HG03045 (cell line): Measurements from ENCODE around the gene PEAK1.

Experiments used
- ATAC-seq: cut with Tn5 transposase; IDR thresholded peaks from one replicate; pipeline ENCODE4 v1.9.1; 2021; ENCODE audit warnings: mild to moderate bottlenecking, moderate library complexity; ENCODE audit not compliant: unreplicated experiment

Gene PEAK1

DNA sequence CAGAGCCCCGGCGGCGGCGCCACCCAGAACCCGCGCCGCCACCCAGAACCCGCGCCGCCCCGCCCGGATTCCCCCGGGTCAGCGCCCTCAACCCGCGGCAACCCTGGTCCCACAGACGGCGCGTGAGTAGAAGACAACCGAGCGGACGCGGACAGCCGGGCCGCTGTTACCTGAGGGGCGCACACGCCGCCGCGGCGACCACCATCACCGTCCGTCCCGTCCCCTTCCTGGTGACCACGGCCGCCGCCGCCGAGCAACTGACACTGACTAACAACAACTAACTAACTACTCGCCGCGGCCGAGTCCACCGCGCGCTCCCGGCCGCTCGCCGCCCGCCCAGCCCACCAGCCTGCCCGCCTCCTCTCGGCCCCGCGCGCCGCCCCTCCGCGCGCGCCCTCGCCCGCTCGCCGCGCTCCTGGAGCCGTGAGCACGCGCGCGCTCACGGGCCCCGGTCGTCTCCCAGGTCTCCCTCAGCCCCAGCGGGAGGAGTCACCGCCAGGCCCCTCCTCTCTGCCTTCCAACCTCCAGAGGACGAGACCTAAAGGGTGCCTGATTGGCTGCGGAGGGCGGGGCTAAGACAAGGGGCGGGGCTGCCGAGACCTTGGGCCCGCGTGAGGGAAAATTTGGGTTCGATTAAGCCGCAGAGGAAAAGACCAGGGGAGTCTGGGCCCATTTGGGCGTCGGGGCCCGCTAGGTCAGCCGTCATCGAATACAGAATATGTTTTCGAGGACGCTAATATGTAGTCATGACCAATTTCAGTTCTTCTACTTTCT lies at the start of gene PEAK1:
PEAK1 (minus strand) TSS at position 269 of the 774 bp plus-strand sequence. CDS start 238,178 bp downstream, outside the sequence.
- ATAC-seq: peak; percentile 92

- ATAC-seq: no peak
Measured at GRCh38 chr15:77468896-77469295, 49.0 kb upstream of the PEAK1 start.

DNA sequence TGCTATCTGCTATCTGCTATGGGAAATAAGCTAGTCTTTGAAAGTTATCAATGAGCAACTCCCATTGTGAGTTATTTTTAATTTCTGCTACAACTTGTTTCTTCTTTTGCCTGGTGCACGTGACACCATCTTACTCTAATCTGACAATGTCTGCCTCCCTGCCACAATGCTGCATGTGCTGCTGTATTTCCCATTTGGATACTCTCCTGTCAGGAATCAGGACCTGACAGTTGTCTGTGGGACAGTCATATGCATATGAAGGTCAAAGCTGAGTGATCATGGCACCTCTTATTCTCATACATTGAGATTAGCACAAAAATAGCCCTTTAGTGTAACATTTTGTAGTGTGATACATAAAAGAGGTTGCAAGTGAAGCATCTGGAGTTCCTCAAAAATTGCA lies 46.6 kb upstream of the PEAK1 start:
- ATAC-seq: no peak

- ATAC-seq: no peak
Measured at GRCh38 chr15:77464129-77464865, 44.4 kb upstream of the PEAK1 start.

DNA sequence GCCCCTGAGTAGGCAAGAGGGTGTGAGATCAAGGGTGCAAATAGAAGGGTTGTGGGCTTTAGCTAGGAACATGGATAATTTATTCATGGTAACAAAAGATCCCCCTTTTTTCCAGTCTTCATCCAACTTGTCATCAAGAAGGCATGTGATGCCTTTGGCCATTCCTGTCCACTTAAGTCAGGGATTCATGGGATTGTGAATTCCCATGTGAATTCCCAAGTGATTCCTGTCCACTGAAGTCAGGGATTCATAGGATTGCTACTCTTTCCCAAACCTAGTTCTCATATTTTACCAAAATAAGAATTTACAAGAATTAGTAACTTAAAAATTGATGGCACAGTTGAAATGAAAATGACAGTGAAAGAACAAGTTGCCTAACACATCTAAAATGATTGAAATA lies 41.6 kb upstream of the PEAK1 start:
- no peak for ATAC-seq

DNA sequence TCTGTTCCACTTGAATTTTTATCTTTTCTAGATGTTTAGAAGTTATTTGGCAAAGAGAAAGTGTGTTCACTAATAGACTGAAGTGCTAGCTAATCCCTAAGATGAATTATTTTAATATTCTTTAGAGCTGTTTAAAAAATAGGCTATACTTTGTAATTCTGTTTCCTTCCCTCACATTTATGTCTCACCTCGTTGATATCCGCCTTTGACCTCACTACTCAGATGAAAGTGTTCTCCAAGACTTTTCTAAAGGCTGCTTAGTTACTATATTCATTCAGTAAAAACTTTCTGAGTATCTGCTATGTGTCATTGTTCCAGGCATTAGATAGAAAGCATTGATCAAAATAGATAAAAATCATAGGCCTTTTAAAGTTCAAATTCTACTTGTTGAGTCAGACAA lies 39.1 kb upstream of the PEAK1 start:
- no peak for ATAC-seq

GRCh38 chr15:77457905-77458265 lies 38.0 kb upstream of the PEAK1 start:
- ATAC-seq: no peak

- ATAC-seq: no peak
Measured at GRCh38 chr15:77457191-77457904, 37.4 kb upstream of the PEAK1 start.

DNA sequence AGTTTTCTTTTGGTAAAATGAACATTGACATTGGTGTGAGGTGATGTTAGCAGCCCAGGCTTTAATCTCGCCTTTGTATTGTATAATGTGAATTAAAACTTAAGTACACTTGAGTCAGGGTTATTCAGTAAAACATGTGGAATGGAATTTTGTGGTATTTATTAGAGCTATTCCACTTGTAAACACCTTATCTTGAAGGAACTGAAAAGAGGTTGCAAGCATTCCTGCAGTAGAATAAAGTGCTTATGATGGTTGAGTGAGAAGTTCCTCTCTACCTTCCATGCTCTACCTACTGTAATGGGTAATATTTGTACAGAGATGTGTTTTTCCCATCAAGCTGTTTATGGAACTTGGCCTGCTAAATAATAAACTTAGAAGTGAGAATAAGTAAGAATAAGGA lies 36.8 kb upstream of the PEAK1 start:
- no peak for ATAC-seq

DNA sequence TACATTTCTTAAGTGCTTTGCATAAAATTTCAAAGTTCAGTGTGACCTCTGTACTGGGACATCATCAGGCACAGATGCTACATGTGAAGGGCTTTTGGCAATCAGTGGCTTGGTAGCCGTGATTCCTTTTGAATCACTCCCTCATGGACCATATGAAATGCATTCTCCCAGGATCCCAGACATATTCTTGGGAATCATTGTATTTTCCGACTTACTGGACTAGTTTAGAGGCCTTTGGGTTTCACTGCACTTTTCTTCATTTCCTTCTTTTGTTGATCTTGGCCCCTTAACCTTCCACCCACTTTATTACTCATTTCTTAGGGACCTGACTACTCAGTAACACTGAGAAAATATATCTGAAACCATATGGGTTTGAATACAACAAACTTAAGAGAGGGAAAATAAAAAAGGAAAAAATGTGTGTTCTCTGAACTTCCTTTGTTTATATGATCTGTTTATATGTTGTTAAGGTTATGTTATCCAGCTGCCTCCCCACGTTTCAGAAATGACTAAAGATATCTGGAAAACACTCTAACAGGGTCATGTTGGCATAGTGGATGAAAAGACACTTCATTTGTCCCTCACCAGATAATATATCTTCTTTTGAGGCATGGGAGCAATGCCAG lies 35.9 kb upstream of the PEAK1 start:
- no peak for ATAC-seq

GRCh38 chr15:77454951-77455350 lies 35.0 kb upstream of the PEAK1 start:
- no peak for ATAC-seq

DNA sequence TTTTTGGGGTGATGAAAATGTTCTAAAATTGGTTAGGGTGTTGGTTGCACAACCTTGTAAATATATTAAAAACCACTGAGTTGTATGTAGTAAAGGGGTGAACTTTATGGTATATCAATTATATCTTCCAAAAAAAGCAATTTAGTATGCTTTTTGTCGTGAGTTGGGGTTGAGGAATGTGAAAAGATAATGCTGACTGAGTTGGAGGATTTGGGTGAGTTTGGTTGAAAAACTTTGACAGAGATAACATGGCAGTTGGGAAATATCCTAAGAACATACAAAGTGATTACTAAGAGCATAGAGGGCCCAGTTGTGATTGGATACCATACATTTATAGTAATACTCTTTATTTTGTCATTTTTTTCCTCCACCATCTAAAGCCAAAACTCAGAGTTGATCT lies 34.4 kb upstream of the PEAK1 start:
- ATAC-seq: no peak

- ATAC-seq: no peak
Measured at GRCh38 chr15:77446840-77447390, 27.0 kb upstream of the PEAK1 start.

GRCh38 chr15:77440378-77440999 lies 20.6 kb upstream of the PEAK1 start:
- ATAC-seq: peak; percentile 72

- ATAC-seq: no peak
Measured at GRCh38 chr15:77437264-77437663, 17.4 kb upstream of the PEAK1 start.

GRCh38 chr15:77436822-77437221 lies 16.9 kb upstream of the PEAK1 start:
- ATAC-seq: no peak

DNA sequence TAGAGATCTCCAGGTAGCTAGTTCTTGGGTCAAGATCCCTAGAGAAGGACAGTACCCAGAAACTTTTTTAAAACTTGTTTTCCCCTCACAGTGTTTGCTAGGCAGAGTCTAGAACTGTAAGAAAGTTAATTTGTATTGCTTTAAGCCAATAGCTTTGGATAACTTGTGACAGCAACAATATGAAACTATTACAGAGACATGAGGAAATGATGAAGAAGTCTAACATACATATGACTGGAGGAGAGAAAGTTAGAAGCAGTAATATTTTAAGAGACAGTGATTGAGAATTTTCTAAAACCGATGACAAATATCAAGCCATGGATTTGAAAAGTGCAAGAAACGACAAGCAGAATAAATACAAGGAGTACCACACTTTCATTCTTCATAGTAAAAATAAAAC lies 10.7 kb upstream of the PEAK1 start:
- no peak for ATAC-seq

- no peak for ATAC-seq
Measured at GRCh38 chr15:77430213-77430612, 10.3 kb upstream of the PEAK1 start.

GRCh38 chr15:77426871-77427270 lies 7.0 kb upstream of the PEAK1 start:
- no peak for ATAC-seq

GRCh38 chr15:77426377-77426776 lies 6.5 kb upstream of the PEAK1 start:
- no peak for ATAC-seq

GRCh38 chr15:77425104-77425503 lies 5.2 kb upstream of the PEAK1 start:
- no peak for ATAC-seq
